PFSK-1 (cell line): ENCODE measurements around the gene CLIC4.

Experiments
- SIN3A ChIP-seq: IDR thresholded peaks from 2 replicates; pipeline ENCODE4 v1.6.1; 2012; ENCODE audit warnings: mild to moderate bottlenecking, low read length, moderate library complexity, borderline replicate concordance; ENCODE audit not compliant: insufficient read depth
- TF ChIP-seq, protein P1 (sequence below), 2 experiments: IDR thresholded peaks; 2 replicates each; pipeline versions ENCODE4 v1.6.1 to v1.8.0; 2011 to 2012; ENCODE audit warnings: low read depth in 2 of 2, low read length in 2 of 2, control low read depth in 1 of 2, inconsistent platforms in 1 of 2, mild to moderate bottlenecking in 1 of 2, moderate library complexity in 1 of 2; ENCODE audit not compliant: insufficient read depth in 1 of 2

DNA sequence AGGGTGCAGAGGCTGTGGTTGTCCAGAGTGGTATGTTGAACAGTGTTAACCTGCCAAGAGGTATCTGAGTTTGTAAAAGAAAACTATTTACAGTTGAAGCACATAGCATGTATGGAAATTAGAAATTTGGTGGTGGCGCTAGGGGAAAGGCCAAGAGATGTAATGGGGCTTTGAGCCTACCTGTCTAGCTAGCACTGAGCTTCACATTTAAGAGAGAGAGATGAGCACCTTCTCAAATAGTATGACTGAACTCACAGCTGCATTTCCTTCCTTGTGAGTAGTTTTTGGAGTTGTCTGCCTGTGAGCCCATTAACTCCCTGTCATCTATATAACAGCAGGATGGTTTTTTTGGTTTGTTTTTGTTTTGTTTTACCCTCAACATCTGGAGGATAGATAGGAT is 4.0 kb downstream of the CLIC4 start:
- TF ChIP-seq, protein P1, sequence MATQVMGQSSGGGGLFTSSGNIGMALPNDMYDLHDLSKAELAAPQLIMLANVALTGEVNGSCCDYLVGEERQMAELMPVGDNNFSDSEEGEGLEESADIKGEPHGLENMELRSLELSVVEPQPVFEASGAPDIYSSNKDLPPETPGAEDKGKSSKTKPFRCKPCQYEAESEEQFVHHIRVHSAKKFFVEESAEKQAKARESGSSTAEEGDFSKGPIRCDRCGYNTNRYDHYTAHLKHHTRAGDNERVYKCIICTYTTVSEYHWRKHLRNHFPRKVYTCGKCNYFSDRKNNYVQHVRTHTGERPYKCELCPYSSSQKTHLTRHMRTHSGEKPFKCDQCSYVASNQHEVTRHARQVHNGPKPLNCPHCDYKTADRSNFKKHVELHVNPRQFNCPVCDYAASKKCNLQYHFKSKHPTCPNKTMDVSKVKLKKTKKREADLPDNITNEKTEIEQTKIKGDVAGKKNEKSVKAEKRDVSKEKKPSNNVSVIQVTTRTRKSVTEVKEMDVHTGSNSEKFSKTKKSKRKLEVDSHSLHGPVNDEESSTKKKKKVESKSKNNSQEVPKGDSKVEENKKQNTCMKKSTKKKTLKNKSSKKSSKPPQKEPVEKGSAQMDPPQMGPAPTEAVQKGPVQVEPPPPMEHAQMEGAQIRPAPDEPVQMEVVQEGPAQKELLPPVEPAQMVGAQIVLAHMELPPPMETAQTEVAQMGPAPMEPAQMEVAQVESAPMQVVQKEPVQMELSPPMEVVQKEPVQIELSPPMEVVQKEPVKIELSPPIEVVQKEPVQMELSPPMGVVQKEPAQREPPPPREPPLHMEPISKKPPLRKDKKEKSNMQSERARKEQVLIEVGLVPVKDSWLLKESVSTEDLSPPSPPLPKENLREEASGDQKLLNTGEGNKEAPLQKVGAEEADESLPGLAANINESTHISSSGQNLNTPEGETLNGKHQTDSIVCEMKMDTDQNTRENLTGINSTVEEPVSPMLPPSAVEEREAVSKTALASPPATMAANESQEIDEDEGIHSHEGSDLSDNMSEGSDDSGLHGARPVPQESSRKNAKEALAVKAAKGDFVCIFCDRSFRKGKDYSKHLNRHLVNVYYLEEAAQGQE (IDR thresholded peaks at IDR 0.05; ENCODE audit: insufficient read depth in 1 of 2, low read depth in 2 of 2, low read length in 2 of 2), result no peak
- no peak for TF ChIP-seq SIN3A
